Panc1 (cell line): ENCODE data around the gene FAM20A. TPM values are rescaled to one million over a fixed set of nuclear protein-coding genes. Genes with fewer than 3 reads are reported as not detected.

Experiments
- ATAC-seq: fragments of 200-7000 bp; cut with Tn5 transposase; 2 replicates; pipeline ENCODE4 v1.9.1; 2020; ENCODE audit warnings: mild to moderate bottlenecking, moderate library complexity
- BruUV-seq: library from RNA; stranded (reverse); fragments of 400-500 nt; replicated peaks from 2 replicates; lab custom pipeline; 2021; lab: Mats Ljungman, UMichigan
- CTCF ChIA-PET: fragments of 300-600 bp; sonication (Branson Sonifier 250); formaldehyde crosslinking; loops from one replicate; lab custom pipeline; 2022; ENCODE audit warnings: antibody characterized with exemption; lab: Charles Lee
- POLR2A ChIA-PET: fragments of 300-600 bp; sonication (Branson Sonifier 250); formaldehyde crosslinking; loops from one replicate; lab custom pipeline; 2022; ENCODE audit warnings: antibody characterized with exemption; lab: Charles Lee
- DNase-seq: peaks from one replicate; pipeline ENCODE4 v3.0.0-alpha.2; 2010; ENCODE audit warnings: low read depth, low spot score
- H3K27ac ChIP-seq: 2 replicates; pipeline ENCODE4 v1.5.1; 2011; ENCODE audit warnings: mild to moderate bottlenecking, low read length, inconsistent platforms
- H3K27me3 ChIP-seq: fragments of 200-500 bp; sonication (Bioruptor generic); 2 replicates; pipeline ENCODE4 v1.6.0; 2014; ENCODE audit warnings: low read length, inconsistent platforms; ENCODE audit not compliant: control insufficient read depth, insufficient read depth
- H3K36me3 ChIP-seq: fragments of 200-500 bp; sonication (Bioruptor generic); 2 replicates; pipeline ENCODE4 v1.5.1; 2014; ENCODE audit warnings: inconsistent platforms, mild to moderate bottlenecking, low read length, moderate library complexity; ENCODE audit not compliant: control insufficient read depth, insufficient read depth
- H3K4me1 ChIP-seq: 2 replicates; pipeline ENCODE4 v1.5.1; 2011; ENCODE audit warnings: inconsistent platforms, mild to moderate bottlenecking, low read length, moderate library complexity; ENCODE audit not compliant: control insufficient read depth, insufficient read depth
- H3K4me3 ChIP-seq, 2 experiments: 2 replicates each; pipeline ENCODE4 v1.5.1; 2011 to 2012; ENCODE audit warnings: low read depth in 2 of 2, low read length in 2 of 2, mild to moderate bottlenecking in 2 of 2, inconsistent platforms in 1 of 2, moderate library complexity in 1 of 2
- H3K9me3 ChIP-seq: fragments of 200-500 bp; sonication (Bioruptor generic); 2 replicates; pipeline ENCODE4 v1.5.1; 2014; ENCODE audit warnings: low read depth, mild to moderate bottlenecking, inconsistent platforms, low read length, moderate library complexity; ENCODE audit not compliant: control insufficient read depth, insufficient read depth
- POLR2AphosphoS5 ChIP-seq: IDR thresholded peaks from 2 replicates; pipeline ENCODE4 v1.6.1; 2012; ENCODE audit warnings: mild to moderate bottlenecking, low read depth, low read length, moderate library complexity
- SIN3A ChIP-seq: IDR thresholded peaks from 2 replicates; pipeline ENCODE4 v1.6.1; 2012; ENCODE audit warnings: low read depth, mild to moderate bottlenecking, low read length, moderate library complexity, borderline replicate concordance; ENCODE audit not compliant: insufficient read depth
- TCF7L2 ChIP-seq: IDR thresholded peaks from 2 replicates; pipeline ENCODE4 v1.6.1; 2011; ENCODE audit warnings: mild to moderate bottlenecking, low read depth, low read length, inconsistent platforms
- in situ Hi-C: cut with HindIII; loops from 2 replicates; pipeline ENCODE4 v1.10.0; 2016; ENCODE audit warnings: low sequenced_read_pairs, low pct_unique_long_range_greater_than_20kb
- intact Hi-C: fragments of 100-400 bp; cut with micrococcal nuclease; formaldehyde crosslinking; loops from one replicate; pipeline ENCODE4 v1.10.0; 2022; ENCODE audit not compliant: unreplicated experiment
- total RNA-seq: library from RNA; stranded (reverse); gene quantifications from one replicate; pipeline ENCODE4 v1.2.1, GENCODE V29; 2021; ENCODE audit not compliant: unreplicated experiment
- TF ChIP-seq, protein P1 (sequence below): fragments of 450-650 bp; IDR thresholded peaks from 2 replicates; pipeline ENCODE4 v1.5.1; 2017; ENCODE audit warnings: mild to moderate bottlenecking
- TF ChIP-seq, protein P2 (sequence below), 2 experiments: IDR thresholded peaks; 2 replicates each; pipeline ENCODE4 v1.6.1; 2011 to 2012; ENCODE audit warnings: low read depth in 2 of 2, control low read depth in 1 of 2, low read length in 1 of 2, mild to moderate bottlenecking in 1 of 2, moderate library complexity in 1 of 2; ENCODE audit not compliant: insufficient read depth in 1 of 2

The FAM20A gene
- total RNA-seq, 1 experiment from 2014 or later: 0.44 TPM

GRCh38 chr17:68572138-68572842 lies 28.9 kb downstream of the FAM20A start:
- TF ChIP-seq, protein P1, sequence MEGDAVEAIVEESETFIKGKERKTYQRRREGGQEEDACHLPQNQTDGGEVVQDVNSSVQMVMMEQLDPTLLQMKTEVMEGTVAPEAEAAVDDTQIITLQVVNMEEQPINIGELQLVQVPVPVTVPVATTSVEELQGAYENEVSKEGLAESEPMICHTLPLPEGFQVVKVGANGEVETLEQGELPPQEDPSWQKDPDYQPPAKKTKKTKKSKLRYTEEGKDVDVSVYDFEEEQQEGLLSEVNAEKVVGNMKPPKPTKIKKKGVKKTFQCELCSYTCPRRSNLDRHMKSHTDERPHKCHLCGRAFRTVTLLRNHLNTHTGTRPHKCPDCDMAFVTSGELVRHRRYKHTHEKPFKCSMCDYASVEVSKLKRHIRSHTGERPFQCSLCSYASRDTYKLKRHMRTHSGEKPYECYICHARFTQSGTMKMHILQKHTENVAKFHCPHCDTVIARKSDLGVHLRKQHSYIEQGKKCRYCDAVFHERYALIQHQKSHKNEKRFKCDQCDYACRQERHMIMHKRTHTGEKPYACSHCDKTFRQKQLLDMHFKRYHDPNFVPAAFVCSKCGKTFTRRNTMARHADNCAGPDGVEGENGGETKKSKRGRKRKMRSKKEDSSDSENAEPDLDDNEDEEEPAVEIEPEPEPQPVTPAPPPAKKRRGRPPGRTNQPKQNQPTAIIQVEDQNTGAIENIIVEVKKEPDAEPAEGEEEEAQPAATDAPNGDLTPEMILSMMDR: no peak
- TF ChIP-seq, protein P2, sequence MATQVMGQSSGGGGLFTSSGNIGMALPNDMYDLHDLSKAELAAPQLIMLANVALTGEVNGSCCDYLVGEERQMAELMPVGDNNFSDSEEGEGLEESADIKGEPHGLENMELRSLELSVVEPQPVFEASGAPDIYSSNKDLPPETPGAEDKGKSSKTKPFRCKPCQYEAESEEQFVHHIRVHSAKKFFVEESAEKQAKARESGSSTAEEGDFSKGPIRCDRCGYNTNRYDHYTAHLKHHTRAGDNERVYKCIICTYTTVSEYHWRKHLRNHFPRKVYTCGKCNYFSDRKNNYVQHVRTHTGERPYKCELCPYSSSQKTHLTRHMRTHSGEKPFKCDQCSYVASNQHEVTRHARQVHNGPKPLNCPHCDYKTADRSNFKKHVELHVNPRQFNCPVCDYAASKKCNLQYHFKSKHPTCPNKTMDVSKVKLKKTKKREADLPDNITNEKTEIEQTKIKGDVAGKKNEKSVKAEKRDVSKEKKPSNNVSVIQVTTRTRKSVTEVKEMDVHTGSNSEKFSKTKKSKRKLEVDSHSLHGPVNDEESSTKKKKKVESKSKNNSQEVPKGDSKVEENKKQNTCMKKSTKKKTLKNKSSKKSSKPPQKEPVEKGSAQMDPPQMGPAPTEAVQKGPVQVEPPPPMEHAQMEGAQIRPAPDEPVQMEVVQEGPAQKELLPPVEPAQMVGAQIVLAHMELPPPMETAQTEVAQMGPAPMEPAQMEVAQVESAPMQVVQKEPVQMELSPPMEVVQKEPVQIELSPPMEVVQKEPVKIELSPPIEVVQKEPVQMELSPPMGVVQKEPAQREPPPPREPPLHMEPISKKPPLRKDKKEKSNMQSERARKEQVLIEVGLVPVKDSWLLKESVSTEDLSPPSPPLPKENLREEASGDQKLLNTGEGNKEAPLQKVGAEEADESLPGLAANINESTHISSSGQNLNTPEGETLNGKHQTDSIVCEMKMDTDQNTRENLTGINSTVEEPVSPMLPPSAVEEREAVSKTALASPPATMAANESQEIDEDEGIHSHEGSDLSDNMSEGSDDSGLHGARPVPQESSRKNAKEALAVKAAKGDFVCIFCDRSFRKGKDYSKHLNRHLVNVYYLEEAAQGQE (IDR thresholded peaks at IDR 0.05; ENCODE audit: insufficient read depth in 1 of 2, low read depth in 2 of 2, low read length in 1 of 2): no peak
- TF ChIP-seq TCF7L2: no peak
- no peak for TF ChIP-seq POLR2AphosphoS5
- no peak for TF ChIP-seq SIN3A
- Histone ChIP-seq H3K9me3 (no peaks in the 10 kb centered on the region), H3K36me3 (no peaks in the 10 kb centered on the region), H3K27ac (no peak overlapping the region), H3K4me1 (no peaks in the 10 kb centered on the region), H3K4me3 (no peak overlapping the region), H3K27me3 (no peaks in the 10 kb centered on the region)
- ATAC-seq (no peak), DNase-seq (no peak)
- intact Hi-C loops (no loop called here), in situ Hi-C loops (no loop called here)
- ChIA-PET POLR2A (interaction anchor here (0.6 kb wide), 1 partner anchor 661 kb away, joined by 5 read pairs; no protein-coding TSS in a partner anchor), CTCF (no interaction called here)
- BruUV-seq: no TSS peak

- ATAC-seq: no peak
- intact Hi-C loops: no loop called here
- Histone ChIP-seq H3K27ac (no peak overlapping the region), H3K9me3 (no peaks in the 10 kb centered on the region), H3K4me1 (no peaks in the 10 kb centered on the region), H3K27me3 (no peaks in the 10 kb centered on the region), H3K4me3 (no peak overlapping the region), H3K36me3 (no peaks in the 10 kb centered on the region)
- TF ChIP-seq TCF7L2: no peak
- POLR2A ChIA-PET: no interaction called here
- CTCF ChIA-PET: no interaction called here
- DNase-seq: no peak
- in situ Hi-C loops: no loop called here
- BruUV-seq: no TSS peak
These were observed 30.6 kb downstream of the FAM20A start for GRCh38 chr17:68570526-68570925.

GRCh38 chr17:68569346-68569745 lies 31.8 kb downstream of the FAM20A start:
- ATAC-seq: no peak

More at GRCh38 chr17:68569346-68569745, 31.8 kb downstream of the FAM20A start:
- no peaks in the 10 kb centered on the region for H3K27me3 ChIP-seq
- no peaks in the 10 kb centered on the region for H3K9me3 ChIP-seq
- no peak overlapping the region for H3K4me3 ChIP-seq
- no peak overlapping the region for H3K27ac ChIP-seq
- no peaks in the 10 kb centered on the region for H3K36me3 ChIP-seq
- TF ChIP-seq, protein P2 (IDR thresholded peaks at IDR 0.05; ENCODE audit: insufficient read depth in 1 of 2, low read depth in 2 of 2, low read length in 1 of 2): no peak
- TF ChIP-seq TCF7L2 (no peak), SIN3A (no peak), POLR2AphosphoS5 (no peak)
- TF ChIP-seq, protein P1: no peak
- CTCF ChIA-PET: no interaction called here
- H3K4me1 ChIP-seq: no peaks in the 10 kb centered on the region
- POLR2A ChIA-PET: no interaction called here
- no TSS peak for BruUV-seq
- no peak for DNase-seq
- intact Hi-C loops: no loop called here
- in situ Hi-C loops: no loop called here
